LNCaP clone FGC (cell line): ENCODE results near the gene TFB1M.
"Not testable (repeated sequence)": the region's sequence is repeated elsewhere in the genome, so short reads cannot be mapped to it uniquely, and the experiment has no call there.

ENCODE experiments used
- DNase-seq: peaks from one replicate; pipeline ENCODE4 v3.0.0-alpha.2; 2011; ENCODE audit warnings: low read depth
- H3K4me3 ChIP-seq: 2 replicates; pipeline ENCODE4 v1.5.1; 2011; ENCODE audit warnings: mild to moderate bottlenecking, low read depth, low read length, control low read depth
- TF ChIP-seq, protein P1 (sequence below): IDR thresholded peaks from 2 replicates; pipeline ENCODE4 v1.5.1; 2012; ENCODE audit warnings: mild to moderate bottlenecking; ENCODE audit not compliant: control insufficient read depth, insufficient read depth; ENCODE audit errors: extremely low read depth

Gene TFB1M

DNA sequence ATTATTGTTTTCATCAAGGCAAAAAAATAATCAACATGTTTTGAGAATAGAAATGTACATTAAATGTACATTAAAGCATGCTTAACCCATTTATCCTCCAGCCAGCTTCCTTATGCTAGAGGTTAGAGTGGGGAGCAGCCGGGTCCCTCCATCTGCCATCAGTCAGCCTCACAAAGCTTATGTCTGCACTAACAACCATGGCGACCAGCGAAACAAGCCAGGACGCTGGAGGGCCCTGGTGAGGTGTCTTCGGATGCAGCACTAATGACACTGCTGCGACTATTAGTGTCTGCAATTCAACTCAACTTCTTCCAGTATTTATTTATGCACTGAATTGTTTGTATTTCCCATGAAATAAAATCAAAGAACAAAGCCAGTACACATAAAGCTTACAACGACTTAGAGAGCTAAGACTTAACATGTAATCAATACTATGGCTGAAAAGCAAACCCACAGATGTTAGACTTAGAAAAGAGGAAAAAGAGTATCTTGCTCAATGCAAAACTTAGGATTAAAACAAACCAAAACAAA lies 43.7 kb downstream of the TFB1M start:
- no peak overlapping the region for H3K4me3 ChIP-seq
- peak; percentile 11 for DNase-seq
- TF ChIP-seq, protein P1, sequence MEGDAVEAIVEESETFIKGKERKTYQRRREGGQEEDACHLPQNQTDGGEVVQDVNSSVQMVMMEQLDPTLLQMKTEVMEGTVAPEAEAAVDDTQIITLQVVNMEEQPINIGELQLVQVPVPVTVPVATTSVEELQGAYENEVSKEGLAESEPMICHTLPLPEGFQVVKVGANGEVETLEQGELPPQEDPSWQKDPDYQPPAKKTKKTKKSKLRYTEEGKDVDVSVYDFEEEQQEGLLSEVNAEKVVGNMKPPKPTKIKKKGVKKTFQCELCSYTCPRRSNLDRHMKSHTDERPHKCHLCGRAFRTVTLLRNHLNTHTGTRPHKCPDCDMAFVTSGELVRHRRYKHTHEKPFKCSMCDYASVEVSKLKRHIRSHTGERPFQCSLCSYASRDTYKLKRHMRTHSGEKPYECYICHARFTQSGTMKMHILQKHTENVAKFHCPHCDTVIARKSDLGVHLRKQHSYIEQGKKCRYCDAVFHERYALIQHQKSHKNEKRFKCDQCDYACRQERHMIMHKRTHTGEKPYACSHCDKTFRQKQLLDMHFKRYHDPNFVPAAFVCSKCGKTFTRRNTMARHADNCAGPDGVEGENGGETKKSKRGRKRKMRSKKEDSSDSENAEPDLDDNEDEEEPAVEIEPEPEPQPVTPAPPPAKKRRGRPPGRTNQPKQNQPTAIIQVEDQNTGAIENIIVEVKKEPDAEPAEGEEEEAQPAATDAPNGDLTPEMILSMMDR, result no peak

DNA sequence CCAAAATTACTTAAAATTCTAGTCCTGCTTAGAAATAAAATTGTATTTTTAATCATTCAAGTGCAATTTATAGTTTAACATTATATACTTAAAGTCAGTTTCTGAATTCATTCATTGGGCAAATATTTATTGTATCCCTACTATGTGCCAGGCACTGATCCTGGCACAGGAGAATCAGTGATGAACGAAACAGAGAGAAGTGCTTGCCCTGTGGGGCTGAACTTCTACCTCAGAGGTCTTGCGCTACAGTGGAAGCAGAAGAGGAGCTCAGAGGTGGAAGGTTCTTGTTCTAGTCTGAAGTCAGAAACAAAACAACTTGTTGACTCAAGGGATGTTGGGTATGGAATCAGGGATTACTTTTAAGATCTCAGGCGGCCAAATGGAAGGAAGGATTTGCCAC lies 44.5 kb downstream of the TFB1M start:
- TF ChIP-seq, protein P1, result no peak
- H3K4me3 ChIP-seq, result no peak overlapping the region
- no peak for DNase-seq

DNA sequence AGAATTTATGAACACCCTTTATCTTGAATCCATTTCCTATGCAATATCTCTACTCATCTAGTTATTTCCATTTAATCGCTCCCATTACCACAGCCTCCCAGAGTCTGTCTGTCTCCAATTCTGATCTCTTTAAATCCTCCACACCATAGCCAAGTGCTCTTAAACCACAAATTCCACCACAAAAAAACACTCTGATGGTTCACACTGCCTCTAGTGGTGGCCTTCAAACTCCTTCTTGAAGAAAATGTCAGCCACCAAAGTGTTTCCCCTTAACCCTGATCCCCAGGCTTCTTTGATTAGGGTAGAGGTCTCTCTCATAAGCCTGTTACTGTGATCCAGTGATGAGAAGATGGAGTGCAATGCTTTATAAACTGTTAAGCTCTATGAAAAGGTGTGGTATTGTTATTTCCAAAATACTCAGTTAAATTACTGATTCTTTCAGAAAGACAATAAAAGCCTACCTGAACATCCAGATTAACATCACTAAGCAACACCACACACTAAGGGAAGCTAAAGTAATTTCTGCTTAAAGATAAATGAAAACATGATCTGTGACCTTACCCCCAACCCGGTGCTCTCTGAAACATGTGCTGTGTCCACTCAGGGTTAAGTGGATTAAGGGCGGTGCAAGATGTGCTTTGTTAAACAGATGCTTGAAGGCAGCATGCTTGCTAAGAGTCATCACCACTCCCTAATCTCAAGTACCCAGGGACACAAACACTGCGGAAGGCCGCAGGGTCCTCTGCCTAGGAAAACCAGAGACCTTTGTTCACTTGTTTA lies 46.0 kb downstream of the TFB1M start:
- not testable (repeated sequence) for H3K4me3 ChIP-seq, DNase-seq
- TF ChIP-seq, protein P1, result peak; percentile 30; the same call in 1 of the 2 replicates

DNA sequence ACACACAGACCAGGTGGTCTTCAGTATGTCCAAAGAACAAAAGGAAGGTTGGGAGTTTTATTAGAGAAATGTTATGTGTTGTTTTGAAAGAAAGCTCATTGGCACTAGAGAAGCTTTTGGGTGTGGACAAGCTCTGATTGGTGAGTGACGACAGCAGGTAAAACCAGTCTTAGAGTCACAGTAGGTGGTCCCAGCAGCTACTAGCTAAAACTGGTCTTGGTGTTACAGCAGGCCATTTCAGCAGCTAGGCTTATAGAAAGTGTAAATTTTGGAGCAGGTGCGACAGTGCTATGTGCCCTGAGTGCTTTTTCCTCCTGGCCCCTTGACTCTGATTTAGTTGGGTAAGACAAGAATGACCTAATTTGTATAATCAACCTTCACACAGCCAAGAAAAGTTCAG lies 46.9 kb downstream of the TFB1M start:
- TF ChIP-seq, protein P1, result no peak
- H3K4me3 ChIP-seq, result no peak overlapping the region
- DNase-seq, result no peak

DNA sequence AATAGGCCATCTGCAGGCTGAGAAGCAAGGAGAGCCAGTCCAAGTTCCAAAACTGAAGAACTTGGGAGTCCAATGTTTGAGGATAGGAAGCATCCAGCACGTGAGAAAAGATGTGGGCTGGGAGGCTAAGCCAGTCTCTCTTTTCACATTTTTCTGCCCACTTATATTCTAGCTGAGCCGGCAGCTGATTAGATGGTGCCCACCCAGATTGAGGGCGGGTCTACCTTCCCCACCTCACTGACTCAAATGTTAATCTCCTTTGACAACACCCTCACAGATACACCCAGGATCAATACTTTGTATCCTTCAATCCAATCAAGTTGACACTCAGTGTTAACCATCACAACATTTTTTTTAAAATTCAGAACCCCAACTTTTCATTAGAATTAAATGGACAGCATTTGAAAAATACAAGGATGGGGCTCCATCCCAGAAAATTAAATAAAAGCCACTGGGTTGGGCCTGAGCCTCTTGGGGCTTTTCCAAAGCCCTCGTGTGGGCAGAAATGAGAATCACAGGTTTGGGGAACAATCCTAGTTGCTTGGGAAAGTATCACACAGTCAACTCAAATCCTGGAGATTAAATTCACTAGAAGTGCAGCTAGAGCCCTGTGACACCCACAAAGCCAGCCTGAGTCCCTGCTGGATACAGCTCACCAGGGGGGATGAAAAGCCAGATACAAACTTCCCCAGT lies 48.3 kb downstream of the TFB1M start:
- no peak overlapping the region for H3K4me3 ChIP-seq
- no peak for DNase-seq
- TF ChIP-seq, protein P1, result no peak

DNA sequence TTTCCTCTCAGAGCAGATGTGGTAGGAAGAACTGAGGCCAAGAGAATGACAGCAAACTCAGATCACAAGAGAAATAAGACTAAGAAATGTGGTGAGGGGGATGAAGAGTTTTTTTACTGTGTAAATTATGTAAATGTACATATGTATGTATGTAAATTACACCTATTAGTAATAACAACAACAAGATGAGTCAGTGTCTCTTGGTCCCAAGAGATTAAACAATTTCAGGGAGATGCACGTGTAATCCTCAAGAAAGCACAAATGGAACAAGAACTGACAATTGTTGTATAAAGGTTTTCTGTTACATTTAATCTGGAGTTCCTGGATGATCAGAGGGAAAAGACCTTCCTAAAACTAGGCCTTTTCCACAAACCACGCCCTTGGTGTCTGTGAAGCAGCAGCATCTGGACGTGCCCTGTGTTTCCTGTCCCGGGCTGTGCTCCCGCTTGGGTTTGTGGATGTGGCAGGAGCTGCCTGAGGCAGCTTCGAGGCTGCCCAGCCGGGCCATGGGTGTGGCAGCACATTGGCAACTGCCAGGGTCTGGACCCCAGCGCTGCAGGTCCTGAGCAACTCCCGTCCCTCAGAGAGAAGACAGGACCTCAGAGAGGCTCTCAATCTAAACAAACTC lies 49.5 kb downstream of the TFB1M start:
- no peak overlapping the region for H3K4me3 ChIP-seq
- TF ChIP-seq, protein P1, result no peak
- no peak for DNase-seq
